Measurements from ENCODE around the gene KLHDC7B.

Gene KLHDC7B

GRCh38 chr22:50551160-50551752 is 5.6 kb downstream of the KLHDC7B start:
- H3K4me3 ChIP-seq (ENCODE audit: low read depth, low read length) = no peak overlapping the region
- TF ChIP-seq CTCF (conservative IDR thresholded peaks at IDR 0.05; ENCODE audit: low read depth, low read length) = no peak
- DNase-seq (ENCODE audit: low read depth) = no peak

GRCh38 chr22:50553310-50553709 is 7.6 kb downstream of the KLHDC7B start:
- H3K4me3 ChIP-seq (ENCODE audit: low read depth, low read length) = no peak overlapping the region
- no peak for DNase-seq (ENCODE audit: low read depth)
- no peak for TF ChIP-seq CTCF (conservative IDR thresholded peaks at IDR 0.05; ENCODE audit: low read depth, low read length)

- no peak for DNase-seq (ENCODE audit: low read depth)
- TF ChIP-seq CTCF (conservative IDR thresholded peaks at IDR 0.05; ENCODE audit: low read depth, low read length) = no peak
- H3K4me3 ChIP-seq (ENCODE audit: low read depth, low read length) = no peak overlapping the region
Measured at GRCh38 chr22:50556703-50557102, 11.0 kb downstream of the KLHDC7B start.

DNA sequence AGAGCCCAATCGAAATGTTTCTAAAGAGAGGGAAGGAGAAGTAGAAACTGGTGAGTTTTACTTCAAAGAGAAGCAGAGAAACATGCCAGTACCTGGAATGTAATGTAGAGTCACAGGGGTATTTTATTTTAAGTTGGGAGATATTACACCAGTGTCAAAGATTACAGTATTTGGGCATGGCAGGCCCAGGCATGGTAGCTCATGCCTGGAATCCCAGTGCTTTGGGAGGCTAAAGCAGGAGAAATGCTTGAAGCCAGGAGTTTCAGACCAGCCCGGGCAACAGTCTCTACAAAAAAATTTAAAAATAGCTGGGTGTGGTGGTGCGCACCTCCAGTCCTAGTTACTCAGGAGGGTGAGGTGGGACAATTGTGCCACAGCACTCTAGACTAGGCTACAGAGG is 14.3 kb downstream of the KLHDC7B start:
- TF ChIP-seq CTCF (conservative IDR thresholded peaks at IDR 0.05; ENCODE audit: low read depth, low read length) = no peak

GRCh38 chr22:50561401-50562358 is 16.0 kb downstream of the KLHDC7B start:
- no peak overlapping the region for H3K4me3 ChIP-seq (ENCODE audit: low read depth, low read length)
- no peak for DNase-seq (ENCODE audit: low read depth)
- TF ChIP-seq CTCF (conservative IDR thresholded peaks at IDR 0.05; ENCODE audit: low read depth, low read length) = no peak

More for the DNA sequence above, 14.3 kb downstream of the KLHDC7B start:
- DNase-seq (ENCODE audit: low read depth) = no peak
- no peak overlapping the region for H3K4me3 ChIP-seq (ENCODE audit: low read depth, low read length)

GRCh38 chr22:50562523-50563412 is 17.1 kb downstream of the KLHDC7B start, which contains the start of gene SYCE3:
SYCE3 (minus strand) TSS chr22:50562919; CDS start chr22:50556405, 6,514 bp downstream.
- DNase-seq (ENCODE audit: low read depth) = peak; percentile 85
- peak; percentile 69 for TF ChIP-seq CTCF (conservative IDR thresholded peaks at IDR 0.05; ENCODE audit: low read depth, low read length)
- H3K4me3 ChIP-seq (ENCODE audit: low read depth, low read length) = peak within 1 kb of the TSS; percentile 60
